CD4-positive, alpha-beta T cell treated with Interleukin-1 beta for 1 hour (primary cell): ENCODE data around the gene KLF6.

Source experiments
- DNase-seq, 2 donors: peaks; one replicate each; pipeline ENCODE4 v3.0.0-alpha.2; 2020 to 2022

KLF6 gene

GRCh38 chr10:3808689-3809199 is 23.7 kb upstream of the KLF6 start:
- no peak for DNase-seq

DNA sequence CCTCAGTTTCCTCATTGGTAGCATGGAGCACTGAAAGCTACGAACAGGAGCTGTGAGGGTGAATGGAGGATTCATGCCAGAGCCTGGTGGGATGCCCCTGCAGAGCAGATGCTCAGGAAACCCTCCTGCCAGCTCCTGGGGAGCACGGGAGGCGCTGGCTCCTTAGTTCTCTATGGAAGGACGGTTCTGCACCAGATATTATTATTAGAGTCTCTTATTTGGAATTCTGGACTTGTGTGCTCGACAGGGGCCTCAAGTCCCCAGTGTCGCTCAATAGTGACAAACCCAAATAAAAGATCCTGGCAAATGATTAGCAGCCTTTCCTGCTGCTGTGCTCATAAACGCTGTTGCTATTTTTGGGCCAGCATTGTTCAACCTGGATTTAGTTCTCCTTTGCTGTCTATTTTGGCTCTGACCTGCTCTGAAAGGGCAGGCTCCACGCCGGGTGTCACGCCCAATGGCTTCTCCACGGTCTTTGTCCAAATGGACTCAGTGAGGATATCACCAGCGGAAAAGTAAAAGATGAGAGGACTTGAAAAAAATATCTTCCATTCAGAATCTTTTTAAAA is 23.0 kb upstream of the KLF6 start:
- peak in 1 of 2 donors; percentile 22 for DNase-seq

- DNase-seq = peak in 1 of 2 donors; percentile 50
These were observed 22.4 kb upstream of the KLF6 start for GRCh38 chr10:3807211-3807927.

GRCh38 chr10:3806603-3807002 is 21.6 kb upstream of the KLF6 start:
- peak; percentile 22 to 53 for DNase-seq

DNA sequence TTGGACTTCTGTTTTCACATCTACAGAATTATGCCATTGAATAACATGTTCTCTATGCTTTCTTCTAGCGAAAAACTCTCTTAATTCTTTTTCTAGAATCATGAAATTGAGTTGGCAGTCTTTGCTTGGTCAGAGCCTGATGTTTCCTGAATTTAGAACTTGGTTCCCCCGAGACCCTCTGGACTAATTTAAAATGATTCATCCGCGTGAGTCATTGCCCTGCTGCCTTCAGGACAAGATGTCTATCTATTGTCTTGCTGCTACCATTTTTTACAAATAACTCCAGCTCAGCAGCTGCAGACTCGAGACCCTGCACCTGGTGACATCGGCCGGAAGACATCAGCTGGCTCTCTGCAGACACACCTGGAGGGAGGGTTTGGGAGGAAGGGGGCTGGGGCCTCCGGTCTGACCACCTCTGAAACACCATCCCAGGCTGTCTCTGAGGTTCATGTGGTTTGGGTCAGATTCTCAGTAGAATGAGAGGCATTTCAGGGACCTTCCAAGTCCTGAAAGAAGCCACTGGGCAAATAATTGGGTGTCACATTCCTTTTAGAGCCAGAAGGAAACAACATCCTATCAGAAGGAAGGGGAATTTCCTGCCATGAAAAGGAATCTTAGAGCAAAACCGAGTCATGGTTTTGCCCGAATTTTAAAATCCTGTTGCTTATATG is 20.9 kb upstream of the KLF6 start:
- DNase-seq = peak; percentile 74

DNA sequence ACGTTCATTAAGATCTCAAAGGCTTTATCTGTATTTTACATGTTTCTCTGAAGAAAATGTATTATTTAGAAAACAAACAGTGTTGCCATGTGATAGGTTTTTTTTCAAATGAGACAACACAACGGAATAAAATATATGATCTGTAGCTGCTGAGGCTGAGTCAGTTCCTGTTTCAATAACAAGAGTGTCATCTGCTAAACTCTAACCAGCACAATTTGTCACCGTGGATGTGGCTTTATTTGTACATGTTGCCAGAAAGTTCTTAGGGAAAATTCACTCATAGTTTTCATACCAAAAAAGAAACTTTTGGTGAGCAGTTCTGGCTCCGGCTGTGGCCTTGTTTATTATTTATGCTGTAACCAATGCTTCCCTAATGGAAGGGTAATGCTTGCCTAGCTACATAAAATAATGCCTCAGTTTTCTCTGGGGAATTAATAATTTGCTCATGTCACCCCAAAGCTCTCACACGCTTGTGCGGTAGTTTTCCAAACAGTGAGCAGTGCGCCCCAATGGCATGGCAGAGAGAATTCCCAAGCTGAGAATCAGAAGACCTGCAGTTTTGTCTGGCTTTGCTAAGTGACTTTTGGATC is 20.3 kb upstream of the KLF6 start:
- DNase-seq = peak; percentile 82 to 93

GRCh38 chr10:3803927-3804741 is 19.1 kb upstream of the KLF6 start:
- peak; percentile 78 to 81 for DNase-seq

- peak; percentile 42 to 54 for DNase-seq
These were observed 18.4 kb upstream of the KLF6 start for GRCh38 chr10:3803295-3803926.

DNA sequence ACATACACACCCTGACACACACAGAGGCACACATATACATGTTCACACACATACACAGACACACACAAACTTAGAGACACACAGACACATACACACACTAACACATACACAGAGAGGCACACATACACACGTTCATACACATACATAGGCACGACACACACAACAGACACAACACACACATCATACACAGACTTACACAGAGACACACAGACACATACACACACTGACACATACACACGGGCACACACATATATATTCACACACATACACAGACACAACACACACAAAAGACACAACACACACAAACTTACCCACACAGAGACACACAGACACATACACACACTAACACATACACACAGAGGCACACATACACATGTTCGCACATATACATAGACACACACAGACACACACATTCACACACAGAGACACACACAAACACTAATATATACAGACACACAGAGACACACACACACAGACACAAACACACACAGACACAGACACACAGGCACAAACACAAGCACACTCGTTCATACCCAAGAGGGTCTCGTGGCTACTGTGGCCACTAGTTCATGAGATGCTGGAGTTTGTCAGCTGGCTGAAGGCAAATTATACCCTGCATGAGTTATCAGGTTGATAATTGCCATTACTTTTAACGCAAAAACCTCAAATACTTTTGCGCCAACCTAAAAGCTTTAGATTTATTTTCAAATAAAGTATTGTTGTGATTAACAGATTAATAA is 17.7 kb upstream of the KLF6 start:
- peak in 1 of 2 donors; percentile 14 for DNase-seq

- DNase-seq = no peak
These were observed 16.7 kb upstream of the KLF6 start for GRCh38 chr10:3801558-3802192.

- peak in 1 of 2 donors; percentile 27 for DNase-seq
These were observed 15.6 kb upstream of the KLF6 start for GRCh38 chr10:3800586-3800985.

DNA sequence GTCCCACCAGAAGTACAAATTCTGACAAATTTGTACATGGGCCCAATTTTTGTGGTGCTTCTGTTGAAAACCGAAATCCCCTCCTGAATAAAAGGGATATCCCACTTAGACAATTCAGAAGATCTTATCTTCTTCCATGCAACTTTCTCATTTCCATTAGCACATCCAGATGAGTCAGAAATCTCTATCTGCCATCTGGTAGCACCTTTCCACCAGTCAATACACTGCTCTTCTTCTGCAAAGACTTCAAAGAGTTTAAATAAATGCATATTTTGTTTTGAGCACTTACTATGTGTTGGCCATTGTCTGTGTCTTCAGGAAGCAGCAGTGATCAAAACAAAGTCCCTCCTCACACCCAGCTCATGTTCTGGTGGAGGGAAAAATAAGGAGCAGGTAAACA is 12.7 kb upstream of the KLF6 start:
- no peak for DNase-seq

- DNase-seq = no peak
These were observed 8.5 kb upstream of the KLF6 start for GRCh38 chr10:3793553-3793952.

DNA sequence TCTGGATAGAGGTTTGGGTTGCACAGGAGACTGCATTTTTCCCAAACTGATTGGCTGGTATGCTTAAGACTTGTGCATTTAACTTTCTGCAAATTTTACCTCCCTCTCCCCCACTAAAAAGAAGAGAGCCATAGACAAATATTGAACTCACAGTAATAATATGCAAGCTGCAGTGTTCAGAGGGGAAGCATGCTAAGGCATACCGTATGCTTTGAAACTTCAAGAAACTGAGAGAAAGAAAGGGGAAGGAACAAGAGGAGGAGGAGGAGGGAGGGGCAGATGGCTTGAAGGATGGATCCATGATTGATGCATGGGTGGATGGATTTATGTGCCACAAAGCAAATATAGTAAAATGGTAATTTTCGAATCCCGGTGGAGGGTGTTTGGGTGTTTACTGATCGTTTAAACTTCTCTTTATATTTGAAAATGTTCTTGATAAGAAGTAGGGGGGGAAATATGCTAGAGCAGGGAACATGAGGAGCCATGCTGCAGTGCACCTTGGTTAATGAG is 7.8 kb upstream of the KLF6 start:
- DNase-seq = no peak

GRCh38 chr10:3791974-3792633 is 7.1 kb upstream of the KLF6 start:
- DNase-seq = no peak

GRCh38 chr10:3790858-3791257 is 5.8 kb upstream of the KLF6 start:
- DNase-seq = no peak

GRCh38 chr10:3790272-3790671 is 5.3 kb upstream of the KLF6 start:
- no peak for DNase-seq

GRCh38 chr10:3789621-3790020 is 4.6 kb upstream of the KLF6 start:
- no peak for DNase-seq

DNA sequence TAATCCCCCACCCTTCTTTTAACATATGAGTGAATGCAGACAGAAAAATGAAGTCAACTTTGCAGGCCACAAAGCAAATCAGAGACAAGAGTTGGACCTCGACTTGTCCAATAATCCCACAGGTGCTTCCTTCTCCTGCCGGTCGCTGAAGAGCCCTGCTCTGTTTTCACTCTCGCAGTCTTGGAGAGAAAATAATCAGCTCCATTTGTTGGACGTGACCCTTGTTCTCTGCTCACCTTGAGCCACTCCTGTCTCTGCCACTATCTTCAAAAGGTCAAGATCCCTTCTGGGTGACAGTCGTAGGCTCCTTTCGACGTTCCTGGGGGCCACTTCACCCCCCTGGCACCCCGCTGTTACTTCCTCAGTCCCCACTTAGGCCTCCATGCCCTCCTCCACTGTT is 2.8 kb upstream of the KLF6 start:
- no peak for DNase-seq

DNA sequence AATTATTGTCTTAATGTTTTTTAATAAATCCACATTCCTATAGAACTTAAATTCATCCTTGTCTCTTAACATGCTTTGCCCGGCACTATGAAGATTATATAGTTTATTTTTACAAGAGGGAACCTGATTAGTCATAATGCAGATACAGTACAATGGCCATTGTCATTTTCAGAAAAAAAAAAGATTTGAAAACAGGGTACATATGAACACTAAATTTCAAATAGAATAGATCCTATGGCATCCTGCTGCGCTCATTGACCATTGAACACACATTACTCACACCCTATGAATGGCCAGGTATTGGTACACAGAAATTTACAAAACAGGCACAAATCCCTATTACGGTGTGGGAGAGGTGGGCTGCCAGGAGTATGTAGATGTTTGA is 2.0 kb upstream of the KLF6 start:
- peak in 1 of 2 donors; percentile 24 for DNase-seq
